NCI-H524 (cell line): ENCODE measurements around the gene MAPK11.
"Not testable (repeated sequence)": the region's sequence is repeated elsewhere in the genome, so short reads cannot be mapped to it uniquely, and the experiment has no call there.

Source experiments
- DNase-seq, 2 experiments: peaks; one replicate each; lab custom pipeline; 2025; lab: John Stamatoyannopoulos, UW

MAPK11 gene

GRCh38 chr22:50276143-50276542 is 6.0 kb upstream of the MAPK11 start:
- no peak for DNase-seq

- DNase-seq = no peak
These were observed 5.2 kb upstream of the MAPK11 start for GRCh38 chr22:50275181-50276055.

- DNase-seq = no peak
These were observed 4.6 kb upstream of the MAPK11 start for GRCh38 chr22:50274771-50275170.

DNA sequence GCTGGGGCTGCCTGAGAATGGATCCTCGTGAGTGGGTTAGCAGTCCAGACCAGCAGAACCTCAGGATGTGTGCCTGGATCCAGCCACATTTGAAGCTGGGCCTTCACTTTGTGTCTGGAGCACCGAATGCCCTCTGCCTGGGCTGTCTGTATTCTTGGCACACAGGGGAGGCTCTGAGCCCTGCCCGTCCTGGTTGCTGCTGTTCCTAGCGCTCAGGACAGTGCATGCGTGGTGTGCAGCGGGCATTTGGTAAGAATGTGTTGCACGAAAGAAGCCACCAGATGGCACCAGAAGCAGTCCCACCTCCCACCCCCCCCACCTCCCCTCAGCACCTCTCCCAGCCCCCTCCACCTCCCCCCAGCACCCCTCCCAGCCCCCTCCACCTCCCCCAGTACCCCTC is 4.1 kb upstream of the MAPK11 start:
- DNase-seq = peak in 1 of 2 experiments; percentile 60

DNA sequence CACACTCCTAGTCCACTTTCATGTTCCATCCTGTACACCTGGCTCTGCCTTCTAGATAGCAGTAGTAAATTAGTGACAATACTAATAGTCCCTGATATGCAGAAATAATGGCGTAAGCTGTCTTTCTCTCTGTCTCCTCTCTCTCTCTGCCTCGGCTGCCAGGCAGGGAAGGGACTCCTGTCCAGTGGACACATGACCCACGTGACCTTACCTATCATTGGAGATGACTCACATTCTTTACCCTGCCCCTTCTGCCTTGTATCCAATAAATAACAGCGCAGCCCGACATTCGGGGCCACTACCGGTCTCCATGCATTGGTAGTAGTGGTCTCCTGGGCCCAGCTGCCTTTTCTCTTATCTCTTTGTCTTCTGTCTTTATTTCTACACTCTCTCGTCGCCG is 3.6 kb upstream of the MAPK11 start:
- DNase-seq = not testable (repeated sequence)

GRCh38 chr22:50273352-50273751 is 3.2 kb upstream of the MAPK11 start:
- DNase-seq = not testable (repeated sequence)

GRCh38 chr22:50272044-50272802 is 2.0 kb upstream of the MAPK11 start:
- no peak for DNase-seq

DNA sequence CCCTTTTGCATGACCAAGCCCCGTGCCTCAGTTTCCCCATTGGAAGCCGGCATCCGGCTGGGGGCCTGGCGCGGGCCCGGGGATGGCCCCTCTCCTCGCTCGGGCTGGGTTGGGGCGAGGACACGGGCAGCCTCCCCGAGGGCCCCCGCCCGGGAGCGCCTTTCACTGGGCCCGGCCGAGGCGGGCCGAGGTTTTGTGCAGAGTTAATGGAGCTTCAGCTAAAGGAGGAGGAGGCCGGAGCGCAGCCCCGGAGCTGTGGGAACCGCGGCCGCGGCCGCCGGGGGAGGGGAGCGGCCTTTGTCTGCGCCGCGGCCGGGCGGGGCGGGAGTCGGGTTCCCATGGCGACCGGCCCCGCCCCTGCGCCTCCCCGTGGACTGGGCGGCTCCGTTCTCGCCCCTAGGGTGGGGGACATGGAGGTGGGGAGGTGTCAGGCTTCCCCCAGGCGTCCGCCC is 1.4 kb upstream of the MAPK11 start:
- DNase-seq = peak; percentile 30 to 78

- DNase-seq = peak in 1 of 2 experiments; percentile 47
These were observed 650 bp upstream of the MAPK11 start for GRCh38 chr22:50270666-50271394.

- DNase-seq = no peak
These were observed 609 bp downstream of the MAPK11 start for GRCh38 chr22:50269573-50269969.

DNA sequence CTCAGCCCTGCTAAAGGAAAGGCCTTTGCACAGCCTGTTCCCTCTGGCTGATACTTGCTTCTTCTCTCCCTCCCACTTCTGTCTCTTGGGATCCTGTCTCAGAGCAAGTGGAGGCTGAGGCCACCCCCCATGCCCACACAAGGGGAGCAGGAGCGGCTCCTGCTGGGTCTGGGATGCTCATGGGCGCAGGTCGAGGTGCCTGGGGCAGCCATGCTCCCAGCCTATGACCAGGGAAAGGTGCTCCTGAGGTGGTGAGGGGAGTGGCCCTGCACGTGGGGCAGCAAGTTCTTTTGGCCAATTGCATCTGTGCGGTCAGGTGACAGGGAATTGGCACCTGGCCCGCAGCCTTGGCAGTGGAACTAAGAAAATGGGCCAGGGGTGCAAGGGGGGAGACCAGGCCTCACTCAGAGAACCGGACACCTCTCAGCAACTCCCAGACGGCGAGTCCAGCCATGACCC is 1.5 kb downstream of the MAPK11 start:
- DNase-seq = no peak

GRCh38 chr22:50267591-50268390 is 2.4 kb downstream of the MAPK11 start:
- DNase-seq = no peak

DNA sequence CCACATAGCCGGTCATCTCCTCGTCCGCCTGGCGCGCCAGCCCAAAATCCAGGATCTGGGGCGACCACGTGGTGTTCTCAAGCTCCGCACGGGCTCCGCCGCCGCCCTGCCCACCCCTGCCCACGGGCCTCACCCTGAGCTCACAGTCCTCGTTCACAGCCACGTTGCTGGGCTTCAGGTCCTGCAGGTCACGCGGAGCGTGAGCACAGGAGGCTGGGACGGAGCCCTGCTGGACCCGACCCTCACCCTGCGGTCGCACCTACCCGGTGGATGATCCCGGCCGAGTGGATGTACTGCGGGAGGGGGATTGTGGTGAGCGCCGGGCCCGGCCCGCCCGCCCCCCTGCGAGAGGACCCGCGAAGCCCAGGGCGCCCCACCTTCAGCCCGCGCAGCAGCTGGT is 3.2 kb downstream of the MAPK11 start:
- no peak for DNase-seq

DNA sequence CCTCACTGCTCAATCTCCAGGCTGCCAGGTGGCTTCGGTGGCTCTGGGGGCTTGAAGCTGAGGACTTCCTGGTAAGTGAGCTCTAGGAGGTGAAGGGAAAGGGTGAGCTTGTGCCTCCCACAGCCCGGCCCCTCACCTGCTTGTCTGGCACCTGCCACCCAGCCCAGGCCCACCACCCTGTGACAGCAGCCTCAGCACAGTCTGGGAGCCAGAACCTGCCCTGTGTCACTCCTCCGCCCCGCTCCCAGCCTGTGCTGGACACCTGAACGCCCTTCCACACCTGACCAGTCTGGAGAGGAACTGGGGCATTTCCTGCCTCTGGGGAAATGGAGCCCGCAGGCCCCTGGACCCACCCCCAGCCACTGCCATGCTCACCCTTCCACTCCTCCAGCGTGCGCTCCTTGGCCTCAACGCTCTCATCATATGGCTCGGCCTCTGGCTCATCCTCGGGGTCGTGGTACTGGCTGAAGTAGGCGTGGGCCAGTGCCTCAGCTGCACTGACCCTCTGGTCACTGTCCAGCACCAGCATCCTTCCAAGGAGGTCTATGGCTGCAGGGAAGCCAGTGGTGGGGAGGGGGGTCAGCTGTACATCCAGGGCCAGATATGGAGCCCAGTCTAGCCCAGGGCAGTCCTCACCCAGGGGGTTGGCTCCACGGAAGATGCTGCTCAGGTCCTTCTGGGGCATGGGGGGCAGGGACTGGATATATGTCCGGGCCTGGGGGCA is 5.1 kb downstream of the MAPK11 start:
- DNase-seq = no peak

DNA sequence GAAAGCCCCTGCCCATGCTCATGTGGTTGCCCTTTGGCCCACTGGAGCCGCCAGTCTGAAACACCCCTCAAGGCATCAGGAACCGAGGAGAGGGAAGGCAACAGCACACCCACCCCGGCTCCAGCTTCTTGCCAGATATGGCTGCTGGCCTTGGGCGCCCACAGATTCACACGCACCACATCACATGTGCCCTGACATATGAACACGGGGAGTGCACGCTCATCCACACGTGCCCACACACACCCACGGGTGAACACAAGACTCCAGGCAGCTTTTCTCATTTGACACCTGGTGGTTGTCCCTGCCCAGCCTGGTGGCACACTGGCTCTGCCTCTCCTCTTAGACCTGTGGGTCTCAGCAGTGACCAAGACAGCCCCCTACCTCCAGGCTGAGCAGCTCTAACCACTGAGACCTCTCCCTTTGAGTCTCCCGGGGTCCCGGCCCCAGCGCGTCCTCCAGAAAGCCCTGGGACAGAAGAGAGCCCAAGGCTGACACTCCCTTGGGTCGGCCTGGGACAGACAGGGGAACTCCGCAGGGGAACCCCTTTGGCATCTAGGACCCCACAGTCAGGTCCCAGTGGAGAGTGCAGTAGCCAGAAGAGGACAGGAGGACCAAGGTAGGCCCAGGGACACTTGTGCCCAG is 6.0 kb downstream of the MAPK11 start:
- no peak for DNase-seq

DNA sequence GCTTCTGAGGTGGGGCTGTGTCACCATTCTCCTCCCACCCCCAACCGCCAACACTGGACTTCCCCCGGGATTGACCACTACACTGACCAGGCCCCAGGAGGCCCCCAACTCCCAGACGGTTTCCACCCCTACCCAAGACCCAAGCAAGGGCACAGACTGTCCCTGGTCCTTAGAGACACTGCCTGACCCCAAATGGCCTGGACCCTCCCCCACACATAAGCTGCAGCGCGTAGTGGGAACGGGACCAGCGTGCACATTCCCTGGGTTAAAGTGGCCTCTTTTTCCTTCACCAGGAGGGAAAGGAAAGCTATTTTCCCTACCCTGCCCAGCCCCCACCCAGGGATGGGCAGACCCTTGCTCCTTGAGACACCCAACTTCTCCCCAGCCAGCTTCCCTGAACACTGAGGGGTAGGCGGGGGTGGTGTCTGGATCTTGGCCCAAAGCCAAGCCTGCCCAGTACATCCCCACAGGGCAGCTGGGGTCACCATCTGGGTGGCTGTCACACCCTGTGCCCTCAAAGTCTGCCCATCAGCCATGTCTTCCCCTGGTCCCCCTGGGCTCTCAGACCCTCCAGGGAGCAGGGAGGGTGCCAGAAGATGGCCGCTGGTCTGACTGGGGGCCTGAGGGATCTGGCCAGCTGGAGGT is 7.1 kb downstream of the MAPK11 start:
- DNase-seq = no peak

GRCh38 chr22:50262460-50262911 is 7.7 kb downstream of the MAPK11 start:
- no peak for DNase-seq

DNA sequence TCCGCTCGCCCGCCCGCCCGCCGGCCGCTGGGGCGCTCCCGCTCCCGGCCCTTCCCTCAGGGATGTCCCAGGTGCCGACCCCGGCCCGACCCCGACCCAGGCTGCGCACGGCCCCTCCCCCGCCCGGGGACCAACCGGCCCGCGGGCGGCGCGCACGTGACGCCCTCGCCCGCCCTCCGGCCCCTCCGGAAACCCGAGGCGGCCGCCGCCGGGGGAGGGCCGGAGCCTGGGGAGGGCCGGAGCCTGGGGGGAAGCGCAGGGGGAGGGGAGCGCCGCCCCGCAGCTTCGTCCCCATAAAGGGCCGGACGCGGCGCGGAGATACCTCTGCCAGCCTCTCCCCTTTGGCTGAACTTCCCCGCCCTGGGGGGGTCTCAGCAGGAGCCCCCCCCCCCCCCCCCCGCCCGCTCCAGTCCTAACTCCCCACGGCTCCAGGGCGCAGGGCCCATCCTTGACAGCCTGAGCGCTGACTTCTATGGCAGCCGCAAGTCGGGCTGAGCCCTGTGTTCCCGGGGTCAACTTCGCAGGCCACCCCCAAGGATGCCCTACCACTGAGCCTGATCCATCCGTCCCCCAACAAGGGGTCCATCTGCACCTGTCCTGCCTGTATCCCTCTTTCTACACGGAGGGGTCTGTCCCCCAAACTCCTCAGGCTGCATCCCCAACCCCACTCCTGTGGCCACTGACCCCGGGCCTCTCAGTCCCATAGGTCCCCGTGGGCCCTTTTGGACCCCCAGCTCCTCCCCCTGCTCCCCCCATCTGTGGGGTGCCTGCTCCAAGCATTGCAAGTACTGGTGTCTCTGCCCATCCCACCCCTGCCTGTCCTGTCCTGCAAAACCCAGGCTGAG is 8.3 kb downstream of the MAPK11 start, which contains the start of gene MAPK12:
Gene MAPK12 (minus strand): TSS at position 69 of the 845 bp plus-strand sequence. CDS start 174 bp downstream, outside the sequence.
- DNase-seq = peak in 1 of 2 experiments; percentile 72
